Right lobe of liver (tissue), 6 donors: ENCODE results near the gene ATPAF2. TPM values are rescaled to one million over a fixed set of nuclear protein-coding genes. Genes with fewer than 3 reads are reported as not detected.

Experiments
- ATAC-seq, 4 donors: fragments of 200-7000 bp; cut with Tn5 transposase; one replicate each; pipeline ENCODE4 v1.9.1; 2020; ENCODE audit warnings: mild to moderate bottlenecking in 4 of 4, moderate library complexity in 4 of 4
- DNase-seq, 3 donors: peaks; one replicate each; pipeline ENCODE4 v3.0.0-alpha.2; 2020
- H3K27ac ChIP-seq, 3 donors: fragments of 200-600 bp; one replicate each; pipeline ENCODE4 v1.8.0; 2022
- H3K27me3 ChIP-seq, 2 donors: fragments of 200-600 bp; one replicate each; pipeline ENCODE4 v1.8.0; 2022
- H3K36me3 ChIP-seq, 4 donors: fragments of 200-600 bp; sonication (generic) in 1 of 4; one replicate each; pipeline versions ENCODE4 v1.5.1 to v1.8.0; 2017 to 2022; ENCODE audit warnings: control low read depth in 1 of 4
- H3K4me1 ChIP-seq, 4 donors: fragments of 200-600 bp; sonication (generic) in 1 of 4; one replicate each; pipeline versions ENCODE4 v1.5.1 to v1.8.0; 2017 to 2022; ENCODE audit warnings: control low read depth in 1 of 4
- H3K4me3 ChIP-seq, 3 donors: fragments of 200-600 bp; one replicate each; pipeline ENCODE4 v1.8.0; 2022
- H3K9me3 ChIP-seq, 4 donors: fragments of 200-600 bp; sonication (generic) in 1 of 4; one replicate each; pipeline versions ENCODE4 v1.5.1 to v1.8.0; 2017 to 2022; ENCODE audit warnings: control low read depth in 1 of 4
- POLR2A ChIP-seq: fragments of 450-650 bp; IDR thresholded peaks from one replicate; pipeline ENCODE4 v1.6.1; 2017; ENCODE audit warnings: antibody characterized with exemption, mild to moderate bottlenecking
- WGBS: methylation state at CpG from one replicate; pipeline ENCODE4 v1.1.6; 2018; ENCODE audit warnings: low coverage, low lambda C conversion rate; ENCODE audit not compliant: insufficient coverage; ENCODE audit errors: missing lambda C conversion rate; 5-methylcytosine and 5-hydroxymethylcytosine counted together
- intact Hi-C, 2 donors: fragments of 100-400 bp; cut with DNase I; formaldehyde crosslinking; loops; one replicate each; pipeline versions ENCODE4 v1.11.2 to v1.14.1; 2022
- total RNA-seq, 6 experiments: library from RNA; depleted of rRNA in 2 of 6; stranded (reverse); fragments of >200 nt in 2 of 6; fragmentation: NEBNext Ultra II Directional in 3 of 6; extraction: Animal tissue kit (Norgen Biotek cat#: 25700) in 3 of 6; gene quantifications; one replicate each; pipeline versions ENCODE4 v1.1.0 to v1.2.4, GENCODE V29; 2016 to 2023
- TF ChIP-seq, protein P1 (sequence below), 4 donors: fragments of 200-600 bp in 3 of 4; fragments of 450-650 bp in 1 of 4; IDR thresholded peaks; one replicate each; pipeline versions ENCODE4 v1.5.1 to v1.8.0; 2016 to 2022; ENCODE audit warnings: antibody characterized with exemption in 4 of 4, mild to moderate bottlenecking in 2 of 4
- donor health status: DM: no; HTN: yes; CAD: no.
- donor health status: DM: no; HTN: no; CAD: no.
- donor health status: DM: no; HTN: no; CAD: no.
- donor health status: DM: no; HTN: yes; CAD: no.
- donor health status: DM: no; HTN: yes; CAD: no.

Gene ATPAF2
- total RNA-seq, 6 experiments from 2014 or later: 17.2 to 21.0 (median 19.2) TPM

DNA sequence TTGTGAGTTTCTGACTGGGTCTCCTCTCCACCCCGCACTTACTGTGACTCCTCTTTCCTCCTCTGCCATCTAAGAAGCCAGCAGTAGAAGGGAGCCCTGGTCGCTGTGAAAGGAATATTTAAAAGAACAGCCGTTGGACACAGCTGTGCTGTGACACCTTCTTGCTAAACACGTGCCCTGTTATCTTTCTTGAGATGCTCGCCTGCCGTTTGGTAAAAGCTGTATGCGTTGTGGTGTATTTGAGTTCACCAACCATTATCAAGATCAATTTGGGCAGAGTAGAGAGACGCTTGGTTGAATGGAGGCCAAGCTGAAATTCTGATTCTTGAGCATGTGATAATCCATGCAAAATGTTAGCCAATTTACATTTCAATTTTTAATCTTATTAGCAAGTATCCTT is 4.0 kb upstream of the ATPAF2 start:
- Histone ChIP-seq H3K9me3 (no peaks in the 10 kb centered on the region), H3K27me3 (no peaks in the 10 kb centered on the region), H3K27ac (no peak overlapping the region), H3K4me3 (no peak overlapping the region), H3K36me3 (peaks cover 0 to 9% (median 0%) of the 10 kb centered on the region in 4 donors), H3K4me1 (peaks cover 0 to 23% (median 3%) of the 10 kb centered on the region in 4 donors)
- TF ChIP-seq POLR2A: no peak
- TF ChIP-seq, protein P1, sequence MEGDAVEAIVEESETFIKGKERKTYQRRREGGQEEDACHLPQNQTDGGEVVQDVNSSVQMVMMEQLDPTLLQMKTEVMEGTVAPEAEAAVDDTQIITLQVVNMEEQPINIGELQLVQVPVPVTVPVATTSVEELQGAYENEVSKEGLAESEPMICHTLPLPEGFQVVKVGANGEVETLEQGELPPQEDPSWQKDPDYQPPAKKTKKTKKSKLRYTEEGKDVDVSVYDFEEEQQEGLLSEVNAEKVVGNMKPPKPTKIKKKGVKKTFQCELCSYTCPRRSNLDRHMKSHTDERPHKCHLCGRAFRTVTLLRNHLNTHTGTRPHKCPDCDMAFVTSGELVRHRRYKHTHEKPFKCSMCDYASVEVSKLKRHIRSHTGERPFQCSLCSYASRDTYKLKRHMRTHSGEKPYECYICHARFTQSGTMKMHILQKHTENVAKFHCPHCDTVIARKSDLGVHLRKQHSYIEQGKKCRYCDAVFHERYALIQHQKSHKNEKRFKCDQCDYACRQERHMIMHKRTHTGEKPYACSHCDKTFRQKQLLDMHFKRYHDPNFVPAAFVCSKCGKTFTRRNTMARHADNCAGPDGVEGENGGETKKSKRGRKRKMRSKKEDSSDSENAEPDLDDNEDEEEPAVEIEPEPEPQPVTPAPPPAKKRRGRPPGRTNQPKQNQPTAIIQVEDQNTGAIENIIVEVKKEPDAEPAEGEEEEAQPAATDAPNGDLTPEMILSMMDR (IDR thresholded peaks at IDR 0.05): no peak
- intact Hi-C loops: no loop called here
- DNase-seq: no peak
- 62% methylated on average over 7 of the region's 8 CpGs for WGBS
- no peak for ATAC-seq

DNA sequence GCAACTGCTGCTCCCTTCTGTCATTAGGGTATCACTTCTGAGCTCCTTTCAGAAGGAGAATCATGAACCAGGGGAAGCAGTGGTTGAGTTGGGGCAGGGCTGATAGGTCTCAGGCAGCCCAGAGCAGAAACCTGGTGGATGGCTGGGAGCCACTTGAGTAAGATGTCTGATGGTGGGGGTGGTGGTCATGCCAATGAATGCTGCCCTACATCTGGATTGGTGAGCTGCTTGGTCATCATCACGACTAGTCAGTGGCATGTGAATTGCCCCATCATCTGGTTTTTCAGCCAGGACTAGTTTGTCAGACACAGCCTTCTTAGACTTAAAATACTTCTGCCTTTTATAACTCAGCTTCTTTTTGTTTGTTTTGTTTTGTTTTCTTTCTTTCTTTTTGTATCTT is 2.8 kb upstream of the ATPAF2 start:
- Histone ChIP-seq H3K36me3 (peaks cover 0 to 1% (median 0%) of the 10 kb centered on the region in 4 donors), H3K4me3 (no peak overlapping the region), H3K4me1 (peaks cover 0 to 30% (median 6%) of the 10 kb centered on the region in 4 donors), H3K9me3 (no peaks in the 10 kb centered on the region), H3K27me3 (no peaks in the 10 kb centered on the region), H3K27ac (no peak overlapping the region)
- WGBS: 40% methylated on average over 1 of the region's 1 CpG
- intact Hi-C loops: no loop called here
- no peak for ATAC-seq
- no peak for TF ChIP-seq POLR2A
- TF ChIP-seq, protein P1 (IDR thresholded peaks at IDR 0.05): no peak
- no peak for DNase-seq

GRCh38 chr17:18040261-18040858 is 1.4 kb upstream of the ATPAF2 start:
- intact Hi-C loops: no loop called here
- Histone ChIP-seq H3K4me1 (peaks cover 0 to 30% (median 6%) of the 10 kb centered on the region in 4 donors), H3K27me3 (no peaks in the 10 kb centered on the region), H3K9me3 (no peaks in the 10 kb centered on the region), H3K4me3 (peak overlapping the region; percentile 87 to 90 (median 89)), H3K27ac (peak overlapping the region in 2 of 3 donors; percentile 68 to 71), H3K36me3 (no peaks in the 10 kb centered on the region)
- WGBS: 51% methylated on average over 3 of the region's 6 CpGs
- TF ChIP-seq POLR2A: no peak
- TF ChIP-seq, protein P1 (IDR thresholded peaks at IDR 0.05): no peak
- no peak for DNase-seq
- no peak for ATAC-seq

DNA sequence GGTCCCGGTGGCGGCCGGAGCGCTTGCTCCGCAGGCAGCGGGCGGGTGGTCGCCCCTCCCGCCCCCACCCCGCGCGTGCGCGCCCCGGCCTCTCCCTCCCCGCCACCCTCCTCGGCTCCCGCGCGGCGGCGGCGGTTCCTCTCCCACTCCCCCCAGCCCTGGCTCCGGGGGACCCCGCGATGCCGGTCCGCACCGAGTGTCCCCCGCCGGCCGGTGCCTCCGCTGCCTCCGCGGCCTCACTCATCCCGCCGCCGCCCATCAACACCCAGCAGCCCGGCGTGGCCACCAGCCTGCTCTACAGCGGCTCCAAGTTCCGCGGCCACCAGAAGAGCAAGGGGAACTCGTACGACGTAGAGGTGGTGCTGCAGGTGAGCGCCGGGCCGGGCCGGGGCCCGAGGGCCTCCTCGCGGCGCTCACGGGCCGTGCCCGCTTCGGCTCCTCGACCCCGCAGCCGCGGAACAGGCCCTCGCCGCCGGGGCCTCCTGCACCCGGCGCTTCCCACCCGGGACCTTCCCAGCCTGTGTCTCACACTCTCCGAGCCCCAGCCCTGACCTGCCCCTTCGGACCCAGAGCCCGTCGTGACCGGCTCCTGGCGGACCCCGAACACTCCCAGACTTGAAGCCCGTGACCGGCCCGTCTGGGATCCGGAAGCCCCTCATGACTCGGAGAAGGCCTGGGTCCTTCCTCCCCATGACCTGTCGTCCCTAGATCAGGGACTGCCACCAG is 730 bp upstream of the ATPAF2 start:
- Histone ChIP-seq H3K36me3 (no peaks in the 10 kb centered on the region), H3K4me3 (peak overlapping the region; percentile 87 to 90 (median 89)), H3K27ac (peak overlapping the region; percentile 28 to 71 (median 68)), H3K27me3 (no peaks in the 10 kb centered on the region), H3K9me3 (no peaks in the 10 kb centered on the region), H3K4me1 (peaks cover 0 to 30% (median 6%) of the 10 kb centered on the region in 4 donors)
- intact Hi-C loops: no loop called here
- WGBS: 0% methylated on average over 13 of the region's 81 CpGs
- DNase-seq (peak in 2 of 3 donors; percentile 52 to 60), ATAC-seq (peak; percentile 7 to 57 (median 36))
- TF ChIP-seq, protein P1 (IDR thresholded peaks at IDR 0.05): no peak
- no peak for TF ChIP-seq POLR2A
